GM19468 (cell line): Measurements from ENCODE around the gene KLHL13.
"Not testable (repeated sequence)": the region's sequence is repeated elsewhere in the genome, so short reads cannot be mapped to it uniquely, and the experiment has no call there.

Experiments used
- ATAC-seq: cut with Tn5 transposase; IDR thresholded peaks from one replicate; pipeline ENCODE4 v1.9.1; 2021; ENCODE audit warnings: mild to moderate bottlenecking, moderate library complexity, moderate number of reproducible peaks; ENCODE audit not compliant: unreplicated experiment; ENCODE audit errors: extremely low read depth

Gene KLHL13

GRCh38 chrX:118116713-118117550 is at the start of gene KLHL13:
KLHL13 (minus strand) TSS chrX:118116810; CDS start chrX:118028473, 88,337 bp downstream.
- ATAC-seq = no peak

- no peak for ATAC-seq
Measured at GRCh38 chrX:118164138-118164537, 47.5 kb upstream of the KLHL13 start.

- ATAC-seq = no peak
Measured at GRCh38 chrX:118156953-118157608, 40.5 kb upstream of the KLHL13 start.

- ATAC-seq = no peak
Measured at GRCh38 chrX:118156254-118156952, 39.8 kb upstream of the KLHL13 start.

GRCh38 chrX:118153270-118153669 is 36.7 kb upstream of the KLHL13 start:
- no peak for ATAC-seq

- no peak for ATAC-seq
Measured at GRCh38 chrX:118152721-118153120, 36.1 kb upstream of the KLHL13 start.

GRCh38 chrX:118148737-118149136 is 32.1 kb upstream of the KLHL13 start:
- no peak for ATAC-seq

- ATAC-seq = not testable (repeated sequence)
Measured at GRCh38 chrX:118147771-118148170, 31.2 kb upstream of the KLHL13 start.

GRCh38 chrX:118143578-118143977 is 27.0 kb upstream of the KLHL13 start:
- ATAC-seq = no peak

- ATAC-seq = no peak
Measured at GRCh38 chrX:118131336-118131735, 14.7 kb upstream of the KLHL13 start.

GRCh38 chrX:118129681-118130080 is 13.1 kb upstream of the KLHL13 start:
- ATAC-seq = no peak

GRCh38 chrX:118128724-118129123 is 12.1 kb upstream of the KLHL13 start:
- ATAC-seq = no peak

- ATAC-seq = no peak
Measured at GRCh38 chrX:118126286-118126685, 9.7 kb upstream of the KLHL13 start.

- not testable (repeated sequence) for ATAC-seq
Measured at GRCh38 chrX:118124243-118124642, 7.6 kb upstream of the KLHL13 start.

GRCh38 chrX:118117741-118118140 is 1.1 kb upstream of the KLHL13 start:
- no peak for ATAC-seq

- no peak for ATAC-seq
Measured at GRCh38 chrX:118115953-118116712, 477 bp downstream of the KLHL13 start.

GRCh38 chrX:118114971-118115370 is 1.6 kb downstream of the KLHL13 start:
- ATAC-seq = no peak

- ATAC-seq = no peak
Measured at GRCh38 chrX:118109065-118109464, 7.5 kb downstream of the KLHL13 start.

- ATAC-seq = no peak
Measured at GRCh38 chrX:118108304-118108703, 8.3 kb downstream of the KLHL13 start.

GRCh38 chrX:118100091-118100490 is 16.5 kb downstream of the KLHL13 start:
- ATAC-seq = no peak
